SU-DHL-6 (cell line): Measurements from ENCODE around the gene DCTPP1.

Experiments
- EZH2phosphoT487 ChIP-seq: fragments of 200-600 bp; sonication (generic), shearing (Covaris generic); conservative IDR thresholded peaks from 2 replicates; pipeline ENCODE4 v1.6.1; 2018; ENCODE audit warnings: mild to moderate bottlenecking, antibody characterized with exemption, low read length, moderate library complexity, mixed read lengths
- TF ChIP-seq, protein P1 (sequence below): fragments of 200-600 bp; sonication (generic); IDR thresholded peaks from one replicate; pipeline ENCODE4 v1.5.1; 2017; ENCODE audit warnings: antibody characterized with exemption, mild to moderate bottlenecking, low read length, moderate library complexity; ENCODE audit not compliant: insufficient read depth, poor library complexity, severe bottlenecking

DNA sequence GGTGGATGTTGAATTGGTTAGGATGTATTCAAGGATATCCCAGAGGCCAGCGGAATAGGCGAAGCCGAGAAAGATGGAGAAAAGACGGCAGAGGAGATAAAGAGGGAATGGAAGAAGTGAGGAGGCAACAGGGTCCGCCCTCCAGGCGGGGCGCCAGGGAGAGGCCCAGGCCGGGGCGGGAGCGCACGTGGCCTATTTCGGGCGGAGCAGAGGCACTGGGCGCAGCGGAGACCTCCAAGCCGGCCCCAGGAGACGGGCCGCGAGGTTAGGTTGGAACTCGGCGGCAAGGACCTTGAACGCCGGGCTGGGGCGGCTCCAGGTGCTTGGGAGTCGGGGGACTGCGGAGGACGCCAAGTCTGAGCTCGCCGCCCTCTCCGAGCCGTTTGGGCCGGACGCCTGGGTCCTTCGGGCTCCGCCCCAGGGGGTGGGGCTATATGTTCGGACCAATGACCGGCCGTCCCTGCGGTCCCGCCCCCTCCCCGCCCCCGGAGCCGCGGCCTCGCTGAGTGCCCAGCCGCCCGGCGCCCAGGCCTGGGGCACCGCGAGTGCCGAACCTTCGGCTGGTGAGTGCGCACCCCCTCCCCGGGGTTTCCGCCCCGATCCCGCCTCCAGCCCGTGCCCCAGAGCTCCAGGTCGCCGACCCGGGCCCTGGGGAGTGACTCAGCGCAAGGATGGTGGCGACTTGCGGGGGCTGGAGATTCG is 22.6 kb downstream of the DCTPP1 start, which contains the start of gene ZNF771:
- TF ChIP-seq, protein P1, sequence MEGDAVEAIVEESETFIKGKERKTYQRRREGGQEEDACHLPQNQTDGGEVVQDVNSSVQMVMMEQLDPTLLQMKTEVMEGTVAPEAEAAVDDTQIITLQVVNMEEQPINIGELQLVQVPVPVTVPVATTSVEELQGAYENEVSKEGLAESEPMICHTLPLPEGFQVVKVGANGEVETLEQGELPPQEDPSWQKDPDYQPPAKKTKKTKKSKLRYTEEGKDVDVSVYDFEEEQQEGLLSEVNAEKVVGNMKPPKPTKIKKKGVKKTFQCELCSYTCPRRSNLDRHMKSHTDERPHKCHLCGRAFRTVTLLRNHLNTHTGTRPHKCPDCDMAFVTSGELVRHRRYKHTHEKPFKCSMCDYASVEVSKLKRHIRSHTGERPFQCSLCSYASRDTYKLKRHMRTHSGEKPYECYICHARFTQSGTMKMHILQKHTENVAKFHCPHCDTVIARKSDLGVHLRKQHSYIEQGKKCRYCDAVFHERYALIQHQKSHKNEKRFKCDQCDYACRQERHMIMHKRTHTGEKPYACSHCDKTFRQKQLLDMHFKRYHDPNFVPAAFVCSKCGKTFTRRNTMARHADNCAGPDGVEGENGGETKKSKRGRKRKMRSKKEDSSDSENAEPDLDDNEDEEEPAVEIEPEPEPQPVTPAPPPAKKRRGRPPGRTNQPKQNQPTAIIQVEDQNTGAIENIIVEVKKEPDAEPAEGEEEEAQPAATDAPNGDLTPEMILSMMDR, result no peak
- TF ChIP-seq EZH2phosphoT487, result no peak
